ENCODE data around the gene ANKRD24.

GRCh38 chr19:4260613-4261191 is 78.2 kb downstream of the ANKRD24 start:
- no peak for TF ChIP-seq TSHZ2 (CRISPR knock-in tag; IDR thresholded peaks at IDR 0.05)
- peak; percentile 95 for TF ChIP-seq ZFP3 (CRISPR knock-in tag; IDR thresholded peaks at IDR 0.05)
- TF ChIP-seq BACH2 (CRISPR knock-in tag; IDR thresholded peaks at IDR 0.05; ENCODE audit: borderline replicate concordance), result no peak
- TF ChIP-seq, protein P1, sequence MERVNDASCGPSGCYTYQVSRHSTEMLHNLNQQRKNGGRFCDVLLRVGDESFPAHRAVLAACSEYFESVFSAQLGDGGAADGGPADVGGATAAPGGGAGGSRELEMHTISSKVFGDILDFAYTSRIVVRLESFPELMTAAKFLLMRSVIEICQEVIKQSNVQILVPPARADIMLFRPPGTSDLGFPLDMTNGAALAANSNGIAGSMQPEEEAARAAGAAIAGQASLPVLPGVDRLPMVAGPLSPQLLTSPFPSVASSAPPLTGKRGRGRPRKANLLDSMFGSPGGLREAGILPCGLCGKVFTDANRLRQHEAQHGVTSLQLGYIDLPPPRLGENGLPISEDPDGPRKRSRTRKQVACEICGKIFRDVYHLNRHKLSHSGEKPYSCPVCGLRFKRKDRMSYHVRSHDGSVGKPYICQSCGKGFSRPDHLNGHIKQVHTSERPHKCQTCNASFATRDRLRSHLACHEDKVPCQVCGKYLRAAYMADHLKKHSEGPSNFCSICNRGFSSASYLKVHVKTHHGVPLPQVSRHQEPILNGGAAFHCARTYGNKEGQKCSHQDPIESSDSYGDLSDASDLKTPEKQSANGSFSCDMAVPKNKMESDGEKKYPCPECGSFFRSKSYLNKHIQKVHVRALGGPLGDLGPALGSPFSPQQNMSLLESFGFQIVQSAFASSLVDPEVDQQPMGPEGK (CRISPR knock-in tag; IDR thresholded peaks at IDR 0.05; ENCODE audit: borderline replicate concordance), result no peak
- TF ChIP-seq ZNF565 (CRISPR knock-in tag; conservative IDR thresholded peaks at IDR 0.05; ENCODE audit: low read depth), result no peak

Measured in SK-N-SH treated with all-trans-retinoic acid at 6 μM for 48 hours (cell line).